Esophagus squamous epithelium (tissue), 5 donors: ENCODE data around the gene ITGA11. TPM values are rescaled to one million over a fixed set of nuclear protein-coding genes. Genes with fewer than 3 reads are reported as not detected.

ENCODE experiments used
- DNase-seq: peaks from one replicate; lab custom pipeline; 2025; lab: John Stamatoyannopoulos, UW
- H3K27ac ChIP-seq, 4 donors: fragments of 200-600 bp; sonication (generic); one replicate each; pipeline ENCODE4 v1.5.1; 2016 to 2019; ENCODE audit warnings: mild to moderate bottlenecking in 1 of 4
- H3K27me3 ChIP-seq, 4 donors: fragments of 200-600 bp; sonication (generic); 1 replicate in 3 of 4; 2 replicates in 1 of 4; pipeline versions ENCODE4 v1.5.1 to v1.6.0; 2017 to 2021; ENCODE audit warnings: antibody characterized with exemption in 1 of 4
- H3K36me3 ChIP-seq, 3 donors: fragments of 200-600 bp; sonication (generic); one replicate each; pipeline ENCODE4 v1.5.1; 2016 to 2019
- H3K4me1 ChIP-seq, 3 donors: fragments of 200-600 bp; sonication (generic); one replicate each; pipeline ENCODE4 v1.5.1; 2017 to 2019
- H3K4me3 ChIP-seq, 4 donors: fragments of 200-600 bp; sonication (generic); 1 replicate in 3 of 4; 2 replicates in 1 of 4; pipeline ENCODE4 v1.5.1; 2016 to 2019; ENCODE audit warnings: mild to moderate bottlenecking in 2 of 4, moderate library complexity in 1 of 4
- H3K9me3 ChIP-seq, 3 donors: fragments of 200-600 bp; sonication (generic); one replicate each; pipeline ENCODE4 v1.5.1; 2016 to 2019
- CTCF ChIP-seq, 6 experiments: fragments of 450-650 bp in 4 of 6; fragments of 200-600 bp in 2 of 6; sonication (generic) in 2 of 6; IDR thresholded peaks; one replicate each; pipeline ENCODE4 v1.5.1; 2016 to 2019; ENCODE audit warnings: antibody characterized with exemption in 6 of 6, mild to moderate bottlenecking in 4 of 6, moderate library complexity in 4 of 6
- POLR2A ChIP-seq, 4 donors: fragments of 450-650 bp; IDR thresholded peaks; one replicate each; pipeline ENCODE4 v1.6.1; 2017; ENCODE audit warnings: antibody characterized with exemption in 4 of 4, mild to moderate bottlenecking in 4 of 4, moderate library complexity in 3 of 4
- WGBS, 2 donors: methylation state at CpG; one replicate each; pipeline ENCODE4 v1.1.5; 2018; 5-methylcytosine and 5-hydroxymethylcytosine counted together
- intact Hi-C: fragments of 100-400 bp; cut with DNase I; formaldehyde crosslinking; loops from one replicate; pipeline ENCODE4 v1.15.0; 2022
- total RNA-seq, 4 donors: library from RNA; depleted of rRNA; stranded (reverse); fragments of >200 nt; gene quantifications; one replicate each; pipeline ENCODE4 v1.1.0, GENCODE V29; 2016
- donor health status: DM: yes; HTN: yes; CAD: no.

ITGA11 gene
- total RNA-seq, 4 donors from 2014 or later = 0.19 to 2.9 (median 0.81) TPM

DNA sequence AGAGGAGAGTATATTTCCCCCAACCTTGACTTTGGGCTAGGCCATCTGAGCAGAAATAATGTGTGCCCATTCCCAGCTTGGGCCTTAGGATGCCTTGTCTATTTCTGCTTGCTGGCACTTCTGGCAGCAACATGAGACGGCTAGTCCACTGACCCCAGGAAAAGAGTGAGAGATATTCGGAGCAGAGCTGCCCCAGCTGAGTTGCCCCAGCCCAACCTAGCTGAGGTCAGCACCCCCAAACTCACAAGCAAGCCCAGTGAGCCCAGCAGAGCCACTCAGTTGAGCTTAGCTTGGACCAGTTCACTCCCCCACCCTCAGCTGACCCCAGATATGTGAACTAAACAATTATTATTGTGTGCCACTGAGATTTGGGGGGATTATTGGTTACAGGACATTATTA lies 20.2 kb downstream of the ITGA11 start:
- no peak for DNase-seq
- TF ChIP-seq POLR2A (IDR thresholded peaks at IDR 0.05) = no peak
- TF ChIP-seq CTCF (IDR thresholded peaks at IDR 0.05) = no peak
- 93% methylated on average over 2 of the region's 2 CpGs; no CpG with 5 or more reads in 1 of the 2 donors for WGBS, 2 donors
- Histone ChIP-seq H3K27ac (no peak overlapping the region), H3K9me3 (no peaks in the 10 kb centered on the region), H3K27me3 (peaks cover 0 to 7% (median 0%) of the 10 kb centered on the region in 4 donors), H3K36me3 (no peaks in the 10 kb centered on the region), H3K4me1 (no peaks in the 10 kb centered on the region), H3K4me3 (no peak overlapping the region)
- intact Hi-C loops = no loop called here

- Histone ChIP-seq H3K36me3 (no peaks in the 10 kb centered on the region), H3K4me3 (no peak overlapping the region), H3K9me3 (no peaks in the 10 kb centered on the region), H3K27me3 (peaks cover 0 to 7% (median 0%) of the 10 kb centered on the region in 4 donors), H3K4me1 (no peaks in the 10 kb centered on the region), H3K27ac (no peak overlapping the region)
- intact Hi-C loops = no loop called here
- DNase-seq = no peak
- 94 to 98% methylated on average over 4 of the region's 4 CpGs for WGBS, 2 donors
- TF ChIP-seq POLR2A (IDR thresholded peaks at IDR 0.05) (no peak), CTCF (IDR thresholded peaks at IDR 0.05) (no peak)
Measured at GRCh38 chr15:68411343-68411675, 20.7 kb downstream of the ITGA11 start.

- Histone ChIP-seq H3K4me3 (no peak overlapping the region), H3K27me3 (peaks cover 0 to 7% (median 0%) of the 10 kb centered on the region in 4 donors), H3K36me3 (no peaks in the 10 kb centered on the region), H3K9me3 (no peaks in the 10 kb centered on the region), H3K27ac (no peak overlapping the region), H3K4me1 (no peaks in the 10 kb centered on the region)
- intact Hi-C loops = no loop called here
- TF ChIP-seq POLR2A (IDR thresholded peaks at IDR 0.05) (no peak), CTCF (IDR thresholded peaks at IDR 0.05) (no peak)
- DNase-seq = no peak
- WGBS, 2 donors = 79 to 82% methylated on average over 6 of the region's 8 CpGs
Measured at GRCh38 chr15:68410466-68411342, 21.3 kb downstream of the ITGA11 start.

DNA sequence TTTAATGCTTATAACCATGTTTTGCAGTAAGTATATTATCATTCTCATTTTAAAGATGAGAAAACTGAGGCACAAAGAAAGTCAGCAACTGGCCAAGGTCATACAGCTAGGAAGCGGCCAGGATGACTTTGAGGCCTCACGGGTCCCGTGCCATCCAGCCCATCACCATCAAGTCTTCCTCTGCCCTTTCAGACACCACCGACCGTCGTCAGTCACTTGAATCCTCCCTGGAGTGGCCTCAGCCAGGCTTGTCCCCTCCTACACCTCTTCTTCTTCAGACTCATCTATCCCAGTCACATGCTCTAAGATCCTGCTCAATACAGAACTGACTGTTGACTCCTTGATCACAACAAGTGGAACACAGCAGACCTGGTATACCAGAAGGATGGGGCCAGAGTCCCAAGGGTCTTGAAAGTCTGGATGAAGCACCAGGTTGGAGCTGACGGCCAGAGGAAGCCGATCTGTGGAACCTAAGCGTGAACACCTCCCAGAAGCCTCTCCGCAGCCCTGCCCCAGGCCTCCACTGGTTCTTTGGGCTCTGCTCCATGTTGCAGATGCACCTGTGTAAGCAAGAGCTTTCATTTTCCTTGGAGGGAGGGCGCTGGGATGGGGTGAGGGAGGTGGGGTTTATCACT lies 22.1 kb downstream of the ITGA11 start:
- 84 to 87% methylated on average over 6 to 11 of the region's 11 CpGs for WGBS, 2 donors
- DNase-seq = no peak

More for the DNA sequence above, 22.1 kb downstream of the ITGA11 start:
- peaks cover 0 to 7% (median 0%) of the 10 kb centered on the region in 4 donors for H3K27me3 ChIP-seq
- no peaks in the 10 kb centered on the region for H3K4me1 ChIP-seq
- intact Hi-C loops = no loop called here
- H3K27ac ChIP-seq = no peak overlapping the region
- no peaks in the 10 kb centered on the region for H3K9me3 ChIP-seq
- no peak overlapping the region for H3K4me3 ChIP-seq
- TF ChIP-seq POLR2A (IDR thresholded peaks at IDR 0.05) (no peak), CTCF (IDR thresholded peaks at IDR 0.05) (no peak)
- H3K36me3 ChIP-seq = no peaks in the 10 kb centered on the region
